Muscle of leg (tissue), 16 donors: Measurements from ENCODE around the gene BCAS4. TPM values are rescaled to one million over a fixed set of nuclear protein-coding genes. Genes with fewer than 3 reads are reported as not detected.

Experiments used
- DNase-seq: peaks from one replicate; pipeline ENCODE4 v3.0.0; 2013
- H3K27ac ChIP-seq: one replicate; pipeline ENCODE4 v1.5.1; 2013; ENCODE audit warnings: mild to moderate bottlenecking, low read length, control low read depth
- H3K27me3 ChIP-seq: one replicate; pipeline ENCODE4 v1.6.1; 2013; ENCODE audit warnings: low read length; ENCODE audit not compliant: control insufficient read depth, insufficient read depth
- H3K36me3 ChIP-seq: one replicate; pipeline ENCODE4 v1.6.1; 2013; ENCODE audit warnings: low read length; ENCODE audit not compliant: control insufficient read depth, insufficient read depth
- H3K4me1 ChIP-seq: one replicate; pipeline ENCODE4 v1.6.1; 2013; ENCODE audit warnings: low read length; ENCODE audit not compliant: control insufficient read depth, insufficient read depth
- H3K4me3 ChIP-seq: one replicate; pipeline ENCODE4 v1.5.1; 2013; ENCODE audit warnings: low read length, control low read depth
- H3K9me3 ChIP-seq: replicated peaks from 2 replicates; pipeline ENCODE4 v1.6.1; 2013; ENCODE audit warnings: low read depth, low read length; ENCODE audit not compliant: control insufficient read depth
- WGBS: methylation state at CpG from one replicate; pipeline ENCODE4 v1.1.5; 2013; ENCODE audit warnings: missing lambda C conversion rate; ENCODE audit not compliant: insufficient coverage; 5-methylcytosine and 5-hydroxymethylcytosine counted together
- long read RNA-seq, 11 donors: transcript quantifications; one replicate each; lab custom pipeline, GENCODE V29; 2026
- polyA plus RNA-seq, 8 donors: library from polyadenylated mRNA; unstranded; fragments of 120-200 nt; gene quantifications; one replicate each; pipeline versions ENCODE4 v1.2.1 to v1.2.3, GENCODE V29; 2013; ENCODE audit warnings: inconsistent platforms in 1 of 8, low replicate concordance in 1 of 8; ENCODE audit not compliant: insufficient read length in 8 of 8, insufficient read depth in 1 of 8
- total RNA-seq: library from RNA; stranded (reverse); fragments of 120-200 nt; gene quantifications from one replicate; pipeline ENCODE4 v1.2.4, GENCODE V29; 2013

BCAS4 gene, protein sequence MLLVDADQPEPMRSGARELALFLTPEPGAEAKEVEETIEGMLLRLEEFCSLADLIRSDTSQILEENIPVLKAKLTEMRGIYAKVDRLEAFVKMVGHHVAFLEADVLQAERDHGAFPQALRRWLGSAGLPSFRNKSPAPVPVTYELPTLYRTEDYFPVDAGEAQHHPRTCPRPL
- total RNA-seq = 4.0 TPM
- 1 to 10 TPM; 3.4 to 5.8 (median 3.8) TPM for polyA plus RNA-seq
- long read RNA-seq, donor 1, full-length matches to known transcripts = 1 of 1 reads
- long read RNA-seq, donor 1, partial matches to known transcripts = 0 of 1 reads
- long read RNA-seq, donor 1, other reads (novel, unspliced or antisense) = 0 of 1 reads
- long read RNA-seq, donor 2 = 0 reads
- long read RNA-seq, donor 3, full-length matches to known transcripts = 1 of 1 reads
- long read RNA-seq, donor 3, partial matches to known transcripts = 0 of 1 reads
- long read RNA-seq, donor 3, other reads (novel, unspliced or antisense) = 0 of 1 reads
- long read RNA-seq, donor 4, full-length matches to known transcripts = 2 of 2 reads
- long read RNA-seq, donor 4, partial matches to known transcripts = 0 of 2 reads
- long read RNA-seq, donor 4, other reads (novel, unspliced or antisense) = 0 of 2 reads
- long read RNA-seq, donor 5, full-length matches to known transcripts = 2 of 2 reads
- long read RNA-seq, donor 5, partial matches to known transcripts = 0 of 2 reads
- long read RNA-seq, donor 5, other reads (novel, unspliced or antisense) = 0 of 2 reads
- long read RNA-seq, donor 6, full-length matches to known transcripts = 6 of 6 reads
- long read RNA-seq, donor 6, partial matches to known transcripts = 0 of 6 reads
- long read RNA-seq, donor 6, other reads (novel, unspliced or antisense) = 0 of 6 reads
- long read RNA-seq, donor 7, full-length matches to known transcripts = 1 of 1 reads
- long read RNA-seq, donor 7, partial matches to known transcripts = 0 of 1 reads
- long read RNA-seq, donor 7, other reads (novel, unspliced or antisense) = 0 of 1 reads
- long read RNA-seq, donor 8, partial matches to known transcripts = 0 of 1 reads
- long read RNA-seq, donor 8, other reads (novel, unspliced or antisense) = 0 of 1 reads
- long read RNA-seq, donor 9, full-length matches to known transcripts = 2 of 2 reads
- long read RNA-seq, donor 9, partial matches to known transcripts = 0 of 2 reads
- long read RNA-seq, donor 9, other reads (novel, unspliced or antisense) = 0 of 2 reads
- long read RNA-seq, donor 10 = 0 reads
- long read RNA-seq, donor 11, full-length matches to known transcripts = 1 of 1 reads
- long read RNA-seq, donor 11, partial matches to known transcripts = 0 of 1 reads
- long read RNA-seq, donor 11, other reads (novel, unspliced or antisense) = 0 of 1 reads

GRCh38 chr20:50794846-50795634, at the start of gene BCAS4:
Gene BCAS4 (plus strand): TSS chr20:50795061. CDS start chr20:50795084, 23 bp downstream.
- under 1% methylated on average over 80 of the region's 92 CpGs for WGBS
- peaks cover 5% of the 10 kb centered on the region for H3K27me3 ChIP-seq
- DNase-seq = peak; percentile 87
- peak within 1 kb of the TSS; percentile 84 for H3K4me3 ChIP-seq
- peak within 1 kb of the TSS; percentile 51 for H3K27ac ChIP-seq
- H3K36me3 ChIP-seq = no peaks in the 10 kb centered on the region
- H3K9me3 ChIP-seq = no peaks in the 10 kb centered on the region
- peaks cover 31% of the 10 kb centered on the region for H3K4me1 ChIP-seq

DNA sequence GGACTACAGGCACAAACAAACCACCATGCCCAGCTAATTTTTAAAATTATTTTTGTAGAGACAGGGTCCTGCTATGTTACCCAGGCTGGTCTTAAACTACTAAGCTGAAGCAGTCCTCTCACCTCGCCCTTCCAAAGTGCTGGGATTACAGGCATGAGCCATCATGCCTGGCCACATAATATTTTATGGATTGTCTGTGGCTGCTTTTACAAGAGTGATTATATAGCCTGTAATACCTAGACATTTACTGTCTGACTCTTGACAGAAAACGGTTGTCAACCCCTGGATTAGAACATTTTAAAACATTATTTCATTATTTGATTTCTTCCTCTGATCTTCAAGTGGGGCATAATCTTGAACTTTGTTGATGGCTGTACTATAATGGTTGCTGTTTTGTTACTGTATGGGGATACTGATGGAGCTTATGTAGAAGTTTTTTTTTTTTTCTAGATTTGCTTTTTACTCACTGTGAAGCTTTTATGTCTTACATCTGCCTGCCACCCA, 49.2 kb upstream of the BCAS4 start:
- Histone ChIP-seq H3K4me1 (peaks cover 8% of the 10 kb centered on the region), H3K27ac (no peak overlapping the region), H3K27me3 (no peaks in the 10 kb centered on the region), H3K4me3 (no peak overlapping the region), H3K9me3 (no peaks in the 10 kb centered on the region), H3K36me3 (no peaks in the 10 kb centered on the region)
- no peak for DNase-seq
- no CpG with 5 or more reads among the region's 2 CpGs for WGBS

GRCh38 chr20:50746138-50746940, 48.5 kb upstream of the BCAS4 start:
- Histone ChIP-seq H3K36me3 (no peaks in the 10 kb centered on the region), H3K4me3 (no peak overlapping the region), H3K4me1 (peaks cover 8% of the 10 kb centered on the region), H3K9me3 (no peaks in the 10 kb centered on the region), H3K27me3 (no peaks in the 10 kb centered on the region), H3K27ac (no peak overlapping the region)
- DNase-seq = no peak
- 100% methylated on average over 1 of the region's 3 CpGs for WGBS

GRCh38 chr20:50747275-50747674, 47.6 kb upstream of the BCAS4 start:
- peaks cover 8% of the 10 kb centered on the region for H3K4me1 ChIP-seq
- no peaks in the 10 kb centered on the region for H3K27me3 ChIP-seq
- whole genome bisulfite sequencing = 100% methylated on average over 1 of the region's 2 CpGs
- no peak for DNase-seq
- H3K36me3 ChIP-seq = no peaks in the 10 kb centered on the region
- no peak overlapping the region for H3K27ac ChIP-seq
- no peaks in the 10 kb centered on the region for H3K9me3 ChIP-seq
- H3K4me3 ChIP-seq = no peak overlapping the region

GRCh38 chr20:50750145-50750671, 44.7 kb upstream of the BCAS4 start:
- no peaks in the 10 kb centered on the region for H3K9me3 ChIP-seq
- H3K4me3 ChIP-seq = no peak overlapping the region
- H3K36me3 ChIP-seq = no peaks in the 10 kb centered on the region
- H3K27me3 ChIP-seq = no peaks in the 10 kb centered on the region
- DNase-seq = no peak
- no peaks in the 10 kb centered on the region for H3K4me1 ChIP-seq
- no peak overlapping the region for H3K27ac ChIP-seq
- 85% methylated on average over 3 of the region's 8 CpGs for WGBS

- Histone ChIP-seq H3K4me3 (no peak overlapping the region), H3K27me3 (no peaks in the 10 kb centered on the region), H3K36me3 (no peaks in the 10 kb centered on the region), H3K27ac (no peak overlapping the region), H3K4me1 (no peaks in the 10 kb centered on the region), H3K9me3 (no peaks in the 10 kb centered on the region)
- WGBS = no CpG with 5 or more reads among the region's 3 CpGs
- no peak for DNase-seq
Observed at GRCh38 chr20:50753152-50753551, 41.7 kb upstream of the BCAS4 start.

GRCh38 chr20:50754420-50754819, 40.4 kb upstream of the BCAS4 start:
- 97% methylated on average over 4 of the region's 4 CpGs for WGBS
- H3K27me3 ChIP-seq = no peaks in the 10 kb centered on the region
- no peak overlapping the region for H3K4me3 ChIP-seq
- no peaks in the 10 kb centered on the region for H3K36me3 ChIP-seq
- DNase-seq = no peak
- no peaks in the 10 kb centered on the region for H3K4me1 ChIP-seq
- H3K9me3 ChIP-seq = no peaks in the 10 kb centered on the region
- no peak overlapping the region for H3K27ac ChIP-seq

DNA sequence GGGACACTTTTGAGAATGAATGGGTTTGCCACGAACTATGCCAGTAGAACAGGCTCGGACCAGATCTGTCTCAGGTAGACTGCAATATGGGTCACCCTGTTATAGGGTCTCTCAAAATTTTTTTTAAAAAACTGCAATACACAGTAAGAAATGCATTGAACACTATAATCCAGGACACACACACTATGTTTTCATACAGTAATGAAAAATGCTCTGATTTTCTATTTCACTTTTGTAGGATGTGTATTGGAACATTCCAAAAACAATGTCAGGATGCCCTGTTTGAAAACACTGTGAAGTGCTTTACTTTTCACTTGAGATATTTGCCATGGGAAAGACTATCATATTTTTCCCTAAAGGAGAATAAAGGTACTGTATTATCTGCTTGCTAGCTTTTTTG, 38.4 kb upstream of the BCAS4 start:
- Histone ChIP-seq H3K4me1 (no peaks in the 10 kb centered on the region), H3K4me3 (no peak overlapping the region), H3K27ac (no peak overlapping the region), H3K9me3 (no peaks in the 10 kb centered on the region), H3K36me3 (no peaks in the 10 kb centered on the region), H3K27me3 (no peaks in the 10 kb centered on the region)
- no peak for DNase-seq
- no CpG with 5 or more reads among the region's 2 CpGs for WGBS
